ENCODE results near the gene ZSWIM5. TPM values are rescaled to one million over a fixed set of nuclear protein-coding genes. Genes with fewer than 3 reads are reported as not detected.
A peak's percentile ranks its signal among the peaks of the same experiment; 100 is the strongest.

ZSWIM5 gene
- total and polyA plus RNA-seq, 9 of the 15 experiments (the other 6 are each of a cell fraction or from before 2014, with no cell fraction given), result under 0.01 to 0.07 (median 0.03) TPM; not detected in 3

DNA sequence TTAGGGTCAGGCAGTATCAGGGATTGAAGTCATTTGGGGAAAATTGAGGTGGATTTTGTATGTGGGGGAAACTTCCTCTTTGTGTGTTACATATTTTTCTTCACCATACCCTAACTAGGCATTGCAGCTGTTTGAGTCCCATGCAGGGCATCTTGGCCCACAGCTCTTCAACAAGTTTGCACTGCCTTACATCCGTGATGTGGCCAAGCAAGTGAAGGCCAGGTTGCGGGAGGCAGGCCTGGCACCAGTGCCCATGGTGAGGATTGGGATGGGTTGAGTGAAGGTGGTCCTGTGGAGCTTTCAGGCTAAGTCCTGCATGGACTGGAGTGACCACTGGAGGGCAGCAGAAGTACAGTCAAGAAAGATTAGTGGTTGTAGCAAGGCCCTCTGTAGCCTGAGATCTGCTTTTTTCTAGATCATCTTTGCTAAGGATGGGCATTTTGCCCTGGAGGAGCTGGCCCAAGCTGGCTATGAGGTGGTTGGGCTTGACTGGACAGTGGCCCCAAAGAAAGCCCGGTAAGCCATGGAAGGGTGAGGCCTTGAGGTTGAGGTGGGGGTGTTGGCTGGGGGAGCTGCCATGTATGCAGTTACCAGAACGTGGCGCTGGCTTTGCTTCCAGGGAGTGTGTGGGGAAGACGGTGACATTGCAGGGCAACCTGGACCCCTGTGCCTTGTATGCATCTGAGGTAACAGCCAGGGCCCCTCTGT, 191.9 kb downstream of the ZSWIM5 start (continued):
- TF ChIP-seq ZNF785 (CRISPR knock-in tag; IDR thresholded peaks at IDR 0.05), result no peak
- TF ChIP-seq THRAP3 (IDR thresholded peaks at IDR 0.05; ENCODE audit: borderline replicate concordance), result no peak
- TF ChIP-seq HDAC1 (IDR thresholded peaks at IDR 0.05), result no peak; a peak in 1 of 4 replicates
- TF ChIP-seq XRCC3 (IDR thresholded peaks at IDR 0.05), result no peak
- no peak for TF ChIP-seq SMAD2 (IDR thresholded peaks at IDR 0.05; ENCODE audit: low read depth, low read length)
- TF ChIP-seq TEAD2 (tag; IDR thresholded peaks at IDR 0.05), result no peak
- no peak for TF ChIP-seq MBD1 (CRISPR knock-in tag; IDR thresholded peaks at IDR 0.05)
- TF ChIP-seq SETDB1 (IDR thresholded peaks at IDR 0.05; ENCODE audit: low read length), result no peak
- no peak for TF ChIP-seq CBFA2T2 (conservative IDR thresholded peaks at IDR 0.05)
- TF ChIP-seq NCOA4 (IDR thresholded peaks at IDR 0.05; ENCODE audit: partially characterized antibody), result no peak
- no peak for TF ChIP-seq ZNF589 (CRISPR knock-in tag; IDR thresholded peaks at IDR 0.05; ENCODE audit: low read depth)
- TF ChIP-seq, protein P1, sequence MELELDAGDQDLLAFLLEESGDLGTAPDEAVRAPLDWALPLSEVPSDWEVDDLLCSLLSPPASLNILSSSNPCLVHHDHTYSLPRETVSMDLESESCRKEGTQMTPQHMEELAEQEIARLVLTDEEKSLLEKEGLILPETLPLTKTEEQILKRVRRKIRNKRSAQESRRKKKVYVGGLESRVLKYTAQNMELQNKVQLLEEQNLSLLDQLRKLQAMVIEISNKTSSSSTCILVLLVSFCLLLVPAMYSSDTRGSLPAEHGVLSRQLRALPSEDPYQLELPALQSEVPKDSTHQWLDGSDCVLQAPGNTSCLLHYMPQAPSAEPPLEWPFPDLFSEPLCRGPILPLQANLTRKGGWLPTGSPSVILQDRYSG (tag; conservative IDR thresholded peaks at IDR 0.05; ENCODE audit: low read depth), result no peak
- no peak for TF ChIP-seq ZNF584 (CRISPR knock-in tag; IDR thresholded peaks at IDR 0.05; ENCODE audit: low read depth)
- TF ChIP-seq, protein P2, sequence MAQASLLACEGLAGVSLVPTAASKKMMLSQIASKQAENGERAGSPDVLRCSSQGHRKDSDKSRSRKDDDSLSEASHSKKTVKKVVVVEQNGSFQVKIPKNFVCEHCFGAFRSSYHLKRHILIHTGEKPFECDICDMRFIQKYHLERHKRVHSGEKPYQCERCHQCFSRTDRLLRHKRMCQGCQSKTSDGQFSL (CRISPR knock-in tag; IDR thresholded peaks at IDR 0.05), result peak; percentile 92
- TF ChIP-seq, protein P2 (tag; IDR thresholded peaks at IDR 0.05), result peak in 1 of 2 experiments; percentile 82; a peak in 2 of 4 replicates
- TF ChIP-seq ZNF780A (CRISPR knock-in tag; IDR thresholded peaks at IDR 0.05), result no peak
- no peak for TF ChIP-seq CREBBP (IDR thresholded peaks at IDR 0.05; ENCODE audit: low read depth, low read length)
- TF ChIP-seq TGIF2 (CRISPR knock-in tag; IDR thresholded peaks at IDR 0.05), result no peak
- 0 out of 2 replicates have a peak, but pooled peaks have one; percentile 19 for TF ChIP-seq HDAC8 (tag; IDR thresholded peaks at IDR 0.05)
- no peak; a peak in 1 of 4 replicates for TF ChIP-seq TEAD1 (CRISPR knock-in tag; IDR thresholded peaks at IDR 0.05)
- TF ChIP-seq SMARCB1 (IDR thresholded peaks at IDR 0.05; ENCODE audit: insufficient read length, low read depth), result no peak
